HG03175 (cell line): ENCODE data around the gene SASS6.

Experiments
- ATAC-seq: cut with Tn5 transposase; IDR thresholded peaks from one replicate; pipeline ENCODE4 v1.9.1; 2021; ENCODE audit warnings: mild to moderate bottlenecking, moderate library complexity; ENCODE audit not compliant: unreplicated experiment

The SASS6 gene

GRCh38 chr1:100115524-100115923 lies 17.2 kb downstream of the SASS6 start:
- ATAC-seq = no peak

- ATAC-seq = no peak
Measured at GRCh38 chr1:100109554-100110066, 23.1 kb downstream of the SASS6 start.

DNA sequence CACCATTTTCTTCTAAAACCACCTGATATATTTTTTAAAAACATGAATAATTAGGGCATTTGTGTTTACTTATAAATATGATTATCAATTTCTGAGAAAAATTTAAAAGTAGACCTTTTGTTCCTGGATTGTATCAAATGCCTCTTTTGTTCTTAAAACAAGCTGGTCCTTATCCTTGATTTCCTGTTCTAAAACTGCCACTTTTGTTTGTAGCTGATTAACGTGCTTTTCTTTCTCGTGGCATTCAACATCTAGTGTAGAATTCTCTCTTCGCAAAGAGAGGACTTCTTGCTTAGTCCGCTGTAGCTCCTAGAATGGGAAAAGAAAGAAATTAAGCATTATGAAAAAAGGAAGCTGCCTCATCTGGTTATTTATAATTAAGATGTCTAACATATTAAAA lies 25.0 kb downstream of the SASS6 start:
- no peak for ATAC-seq

DNA sequence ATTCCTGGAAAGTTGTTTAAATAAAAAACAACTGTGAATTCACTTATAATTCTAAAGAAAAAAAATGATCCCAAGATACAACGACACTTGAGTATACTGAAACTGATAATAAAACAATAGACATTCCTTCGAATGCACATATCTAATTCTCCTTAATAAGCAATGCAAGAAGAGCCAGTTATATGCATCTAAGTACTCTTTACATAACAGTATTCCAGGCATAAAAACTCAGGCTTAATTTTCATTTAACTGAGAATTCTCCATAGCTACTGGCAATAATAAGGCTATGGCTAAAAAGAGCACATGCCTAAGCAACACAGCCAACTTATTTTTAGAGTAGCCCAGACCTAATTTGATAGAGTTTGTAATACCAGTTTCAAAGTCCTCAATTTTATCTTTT lies 31.2 kb downstream of the SASS6 start:
- no peak for ATAC-seq

GRCh38 chr1:100100202-100100601 lies 32.5 kb downstream of the SASS6 start:
- ATAC-seq = no peak

- ATAC-seq = no peak
Measured at GRCh38 chr1:100090471-100090870, 42.3 kb downstream of the SASS6 start.

DNA sequence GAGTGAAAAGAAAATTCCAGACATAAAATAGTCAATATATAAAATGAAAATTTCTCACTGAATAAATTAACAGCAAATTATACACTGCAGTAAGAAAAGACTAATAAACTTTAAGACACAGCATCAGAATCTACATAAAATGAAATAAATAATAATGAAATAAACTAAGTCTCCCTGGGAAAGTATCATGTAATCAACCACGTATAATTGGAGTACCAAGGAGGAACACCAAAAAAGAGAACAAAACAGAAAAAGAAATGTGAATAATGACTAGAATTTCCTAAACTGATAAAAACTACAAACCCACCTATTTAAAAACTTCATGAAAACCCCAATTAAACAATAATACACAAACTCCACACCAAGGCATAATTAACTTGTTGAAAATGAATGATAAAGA lies 43.6 kb downstream of the SASS6 start:
- no peak for ATAC-seq

DNA sequence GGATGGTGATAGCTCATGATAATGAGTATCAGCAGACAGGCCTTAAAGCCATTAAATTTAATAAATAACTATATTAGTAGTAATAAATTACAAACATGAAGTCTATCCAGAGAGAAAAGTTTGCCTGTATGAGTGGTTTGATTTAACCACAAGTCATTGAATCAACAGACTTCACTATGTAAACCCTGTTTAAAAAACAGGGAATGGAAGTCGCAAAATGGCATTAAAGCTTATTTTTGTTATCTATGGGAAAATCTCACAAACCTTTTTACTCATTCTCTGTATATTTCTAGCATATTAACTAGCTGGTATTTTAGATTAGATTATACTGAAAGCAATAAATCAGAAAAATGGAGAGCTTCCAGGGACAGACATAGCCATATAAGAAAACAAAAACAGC lies 45.3 kb downstream of the SASS6 start:
- no peak for ATAC-seq

- no peak for ATAC-seq
Measured at GRCh38 chr1:100080331-100080730, 52.4 kb downstream of the SASS6 start.

DNA sequence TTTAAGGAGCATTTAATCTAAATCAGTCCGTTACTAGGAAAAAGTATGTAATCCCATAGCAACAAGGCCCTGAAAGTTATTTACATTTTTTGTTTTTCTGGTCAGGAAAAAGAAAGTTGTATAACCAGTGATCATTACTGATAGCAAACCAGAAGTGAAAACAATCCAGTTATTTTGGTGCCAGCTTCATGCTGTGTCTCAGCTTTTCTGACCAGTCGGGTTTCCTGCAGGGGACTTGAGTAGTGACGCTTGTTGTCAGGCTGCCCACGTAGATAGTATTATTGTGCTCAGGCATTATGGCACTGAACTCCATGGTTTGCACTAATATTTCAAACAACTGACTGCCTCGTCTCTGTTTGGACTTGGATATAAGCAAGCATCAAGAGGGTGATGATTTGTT lies 55.2 kb downstream of the SASS6 start:
- ATAC-seq = peak; percentile 62

GRCh38 chr1:100076744-100077143 lies 56.0 kb downstream of the SASS6 start:
- peak; percentile 67 for ATAC-seq

GRCh38 chr1:100076319-100076718 lies 56.4 kb downstream of the SASS6 start:
- ATAC-seq = no peak

- peak; percentile 50 for ATAC-seq
Measured at GRCh38 chr1:100075773-100076172, 57.0 kb downstream of the SASS6 start.

DNA sequence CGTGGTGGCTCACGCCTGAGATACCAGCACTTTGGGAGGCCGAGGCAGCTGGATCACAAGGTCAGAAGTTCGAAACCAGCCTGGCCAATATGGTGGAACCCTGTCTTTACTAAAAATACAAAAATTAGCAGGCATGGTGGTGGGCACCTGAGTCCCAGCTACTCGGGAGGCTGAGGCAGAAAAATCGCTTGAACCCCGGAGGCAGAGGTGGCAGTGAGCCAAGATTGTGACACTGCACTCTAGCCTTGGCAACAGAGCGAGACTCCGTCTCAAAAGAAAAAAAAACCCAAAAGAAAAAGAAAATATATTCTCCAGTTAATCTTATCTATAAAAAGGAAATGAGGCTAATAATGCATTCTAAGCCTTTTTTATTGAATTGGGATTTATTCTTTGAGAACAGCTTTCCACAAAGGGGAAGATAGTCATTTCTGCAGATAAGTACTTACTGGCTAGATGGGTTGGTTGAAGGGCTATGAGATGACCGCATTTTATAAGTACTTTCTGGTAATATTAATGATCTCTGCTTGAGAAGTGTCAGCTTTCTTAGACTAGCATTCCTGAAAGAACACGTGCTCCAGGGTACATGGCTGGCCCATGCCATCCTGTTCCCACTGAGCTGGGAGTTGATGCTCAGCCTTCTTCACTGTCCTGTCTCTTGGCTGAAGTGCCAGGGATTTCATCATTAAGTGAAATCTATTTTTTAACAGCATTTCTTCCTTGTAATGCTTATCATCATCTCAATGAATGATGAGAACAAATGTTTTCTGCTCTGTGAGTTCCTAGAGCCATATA lies 57.9 kb downstream of the SASS6 start:
- ATAC-seq = no peak

GRCh38 chr1:100073531-100073930 lies 59.2 kb downstream of the SASS6 start:
- ATAC-seq = no peak

DNA sequence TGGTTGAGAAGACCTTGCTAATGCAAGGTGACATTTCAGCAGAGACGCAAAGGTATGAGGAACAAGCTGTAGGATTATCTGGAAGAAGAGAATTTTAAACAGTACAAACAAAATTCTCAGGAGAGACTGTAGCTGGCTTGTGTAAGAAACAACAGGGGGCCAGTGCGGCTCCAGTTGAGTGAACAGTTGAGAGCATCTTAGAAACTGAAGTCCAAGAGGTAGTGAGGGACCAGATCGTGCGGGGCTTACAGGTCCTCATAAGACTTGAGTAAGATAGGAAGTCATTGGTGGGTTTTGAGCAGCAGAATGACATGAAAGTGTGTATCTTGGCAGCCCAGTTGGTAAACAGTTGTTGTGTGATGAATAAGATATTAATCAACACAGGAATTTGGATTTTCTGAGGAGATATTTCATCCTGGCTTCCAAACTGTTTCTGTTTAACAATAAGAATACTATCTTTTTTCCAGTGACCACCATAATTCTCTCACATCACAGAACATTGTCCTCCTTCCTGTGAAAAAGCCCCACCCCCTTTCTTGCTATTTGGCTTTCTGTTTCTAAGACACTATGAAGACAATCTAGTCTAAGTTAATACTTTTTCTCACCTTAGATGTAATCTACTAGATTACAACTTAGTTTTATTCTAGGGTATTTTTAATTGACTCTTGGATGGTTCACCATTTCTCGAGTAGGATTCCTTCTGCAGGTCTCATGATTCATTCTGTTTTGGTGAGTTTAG lies 62.4 kb downstream of the SASS6 start:
- no peak for ATAC-seq

DNA sequence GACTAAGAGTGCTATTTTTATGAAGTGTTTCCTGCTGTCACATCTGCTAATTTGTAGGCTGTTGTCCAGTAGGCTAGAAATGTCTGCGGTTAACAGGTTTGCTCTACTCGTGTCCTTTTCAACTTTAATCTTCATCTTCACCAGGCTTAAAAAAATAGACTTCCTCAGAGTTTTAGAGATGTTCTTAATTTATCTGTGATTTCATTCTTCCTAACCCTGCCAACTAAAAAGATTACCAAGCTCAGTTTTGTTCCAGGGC lies 66.8 kb downstream of the SASS6 start:
- no peak for ATAC-seq

GRCh38 chr1:100065183-100065968 lies 67.4 kb downstream of the SASS6 start:
- ATAC-seq = no peak

DNA sequence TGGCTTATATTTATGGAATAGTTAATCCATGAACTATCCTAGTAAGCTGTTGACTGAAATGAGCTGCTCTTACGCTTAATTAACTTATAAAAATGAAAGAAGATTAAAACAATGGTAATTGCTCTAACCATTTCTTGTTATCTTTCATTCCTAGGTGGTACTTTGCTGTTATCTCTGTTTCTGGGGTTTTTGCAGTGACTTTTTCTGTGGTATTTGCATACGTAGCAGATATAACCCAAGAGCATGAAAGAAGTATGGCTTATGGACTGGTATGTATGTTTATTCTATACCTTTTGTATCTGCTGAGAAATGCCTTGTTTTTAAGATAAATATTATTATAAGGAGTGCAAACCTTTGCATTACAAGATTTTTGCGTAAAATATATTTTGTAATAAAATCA lies 71.0 kb downstream of the SASS6 start:
- ATAC-seq = no peak

DNA sequence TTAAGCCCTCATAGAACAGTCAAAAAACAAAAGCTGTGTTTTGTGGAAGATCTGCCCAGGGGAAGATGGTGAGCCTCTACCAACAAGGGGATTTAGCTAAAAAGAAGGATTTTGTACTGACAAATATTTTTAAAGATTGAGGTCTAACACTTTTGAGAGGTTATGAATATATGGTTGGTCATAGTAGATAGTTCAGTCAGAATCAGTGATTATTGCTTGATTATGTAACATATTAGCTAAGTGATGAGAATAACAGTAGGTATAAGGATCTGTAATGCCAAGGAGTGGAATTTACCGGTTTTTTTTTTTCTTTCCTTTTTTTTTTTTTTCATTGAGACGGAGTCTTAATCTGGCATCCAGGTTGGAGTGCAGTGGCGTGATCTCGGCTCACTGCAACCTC lies 79.0 kb downstream of the SASS6 start:
- ATAC-seq = no peak

DNA sequence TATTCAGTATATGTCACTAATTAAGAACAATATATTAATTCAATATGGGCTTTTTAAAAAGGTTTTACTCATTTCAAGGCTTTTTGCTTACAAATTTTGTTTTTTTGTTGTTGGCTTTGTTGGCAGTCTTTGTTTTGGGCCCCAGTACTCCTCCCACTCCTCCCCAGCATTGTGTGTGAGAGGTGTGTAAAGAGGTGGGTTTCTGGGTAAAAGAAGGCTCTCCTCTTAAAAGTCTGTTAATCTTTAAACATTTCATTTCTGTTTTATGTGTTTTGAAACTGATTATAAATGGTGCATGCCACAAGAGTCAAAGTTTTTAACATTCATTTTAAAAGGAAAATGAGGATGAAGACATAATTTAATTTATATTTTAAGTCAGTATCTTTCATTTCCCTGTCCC lies 79.6 kb downstream of the SASS6 start:
- ATAC-seq = no peak

GRCh38 chr1:100051893-100052292 lies 80.8 kb downstream of the SASS6 start:
- no peak for ATAC-seq
